Gastrocnemius medialis (tissue), 4 donors: ENCODE results near the gene SLC11A1. TPM values are rescaled to one million over a fixed set of nuclear protein-coding genes. Genes with fewer than 3 reads are reported as not detected.

Source experiments
- ATAC-seq, 2 donors: fragments of 150-250 bp; one replicate each; pipeline ENCODE4 v1.9.1; 2016
- DNase-seq, 2 donors: peaks; one replicate each; pipeline ENCODE4 v3.0.0-alpha.2; 2019
- H3K27ac ChIP-seq, 4 donors: fragments of 200-600 bp; sonication (generic); 1 replicate in 1 of 4; 2 replicates in 3 of 4; pipeline ENCODE4 v1.5.1; 2016 to 2018; ENCODE audit warnings: mild to moderate bottlenecking in 2 of 4, moderate library complexity in 1 of 4
- H3K27me3 ChIP-seq, 3 donors: fragments of 200-600 bp; sonication (generic) in 2 of 3; 1 replicate in 1 of 3; 2 replicates in 2 of 3; pipeline versions ENCODE4 v1.5.1 to v1.6.0; 2016 to 2019; ENCODE audit warnings: mild to moderate bottlenecking in 1 of 3, moderate library complexity in 1 of 3
- H3K36me3 ChIP-seq, 2 donors: fragments of 200-600 bp; sonication (generic) in 1 of 2; one replicate each; pipeline ENCODE4 v1.5.1; 2017 to 2018
- H3K4me1 ChIP-seq, 2 donors: fragments of 200-600 bp; sonication (generic) in 1 of 2; one replicate each; pipeline ENCODE4 v1.5.1; 2016 to 2017; ENCODE audit warnings: mild to moderate bottlenecking in 2 of 2
- H3K4me3 ChIP-seq, 4 donors: fragments of 200-600 bp; sonication (generic) in 3 of 4; 1 replicate in 1 of 4; 2 replicates in 3 of 4; pipeline ENCODE4 v1.5.1; 2016 to 2019; ENCODE audit warnings: mild to moderate bottlenecking in 2 of 4
- H3K9me3 ChIP-seq, 3 donors: fragments of 200-600 bp; sonication (generic) in 2 of 3; 1 replicate in 1 of 3; 2 replicates in 2 of 3; pipeline ENCODE4 v1.5.1; 2016 to 2019
- POLR2A ChIP-seq, 2 donors: fragments of 450-650 bp; IDR thresholded peaks; one replicate each; pipeline ENCODE4 v1.6.1; 2017; ENCODE audit warnings: antibody characterized with exemption in 2 of 2, mild to moderate bottlenecking in 2 of 2, moderate library complexity in 2 of 2
- in situ Hi-C, 4 donors: fragments of 200-750 bp; cut with MboI; loops; one replicate each; pipeline versions ENCODE4 v1.15.0 to v1.8.0; 2017; ENCODE audit warnings: low sequenced_read_pairs in 4 of 4
- intact Hi-C: fragments of 100-400 bp; cut with DNase I; formaldehyde crosslinking; loops from one replicate; pipeline ENCODE4 v1.15.1; 2023; ENCODE audit warnings: low total_unique reads
- total RNA-seq, 4 donors: library from RNA; depleted of rRNA; stranded (reverse); fragments of >200 nt; gene quantifications; one replicate each; pipeline versions ENCODE4 v1.1.0 to v1.2.3, GENCODE V29; 2016
- TF ChIP-seq, protein P1 (sequence below), 5 experiments: fragments of 450-650 bp in 3 of 5; fragments of 200-600 bp in 2 of 5; sonication (generic) in 2 of 5; IDR thresholded peaks in 4 of 5; conservative IDR thresholded peaks in 1 of 5; 1 replicate in 4 of 5; 2 replicates in 1 of 5; pipeline ENCODE4 v1.5.1; 2016 to 2019; ENCODE audit warnings: antibody characterized with exemption in 5 of 5, mild to moderate bottlenecking in 3 of 5, moderate library complexity in 3 of 5

The SLC11A1 gene
- total RNA-seq, 4 donors from 2014 or later = 1.1 to 6.3 (median 4.5) TPM

DNA sequence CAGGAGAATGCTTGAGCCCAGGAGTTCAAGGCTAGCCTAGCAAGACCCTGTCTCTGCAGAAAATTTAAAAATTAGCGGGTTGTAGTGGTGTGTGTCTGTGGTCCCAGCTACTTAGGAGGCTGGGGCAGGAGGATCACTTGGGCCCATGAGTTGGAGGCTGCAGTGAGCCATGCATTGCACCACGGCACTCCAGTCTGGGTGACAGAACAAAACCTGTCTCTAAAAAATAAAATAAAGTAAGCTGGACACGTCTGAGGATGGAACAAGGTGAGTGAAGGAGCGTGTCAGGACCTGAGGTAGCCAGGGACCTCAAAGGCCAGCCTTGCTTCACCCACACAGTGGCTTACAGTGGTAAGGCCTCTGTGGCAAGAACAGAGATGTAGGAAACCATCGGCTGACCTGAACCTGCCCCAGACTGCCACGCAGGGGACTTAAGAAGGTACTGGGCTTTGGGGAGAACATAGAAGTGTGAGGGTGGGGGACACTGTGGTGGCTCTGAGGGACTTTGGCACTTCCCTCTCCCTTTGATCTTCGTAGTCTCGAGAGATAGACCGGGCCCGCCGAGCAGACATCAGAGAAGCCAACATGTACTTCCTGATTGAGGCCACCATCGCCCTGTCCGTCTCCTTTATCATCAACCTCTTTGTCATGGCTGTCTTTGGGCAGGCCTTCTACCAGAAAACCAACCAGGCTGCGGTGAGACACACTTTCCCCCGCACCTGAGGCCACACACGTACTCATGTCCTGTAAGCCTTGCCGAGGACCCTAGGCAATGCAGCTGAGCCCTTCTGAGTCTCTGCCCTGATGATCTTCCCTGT is 7.5 kb downstream of the SLC11A1 start:
- Histone ChIP-seq H3K27me3 (no peaks in the 10 kb centered on the region), H3K9me3 (no peaks in the 10 kb centered on the region), H3K27ac (no peak overlapping the region), H3K4me3 (no peak overlapping the region), H3K36me3 (no peaks in the 10 kb centered on the region), H3K4me1 (no peaks in the 10 kb centered on the region)
- ATAC-seq (no peak), DNase-seq (no peak)
- in situ Hi-C loops = loop anchor here (5.0 to 10.0 kb wide), 3 partner anchors 85 to 115 kb away; partner anchors contain the start of genes AAMP (in 1 of the 4) and PNKD (in 1 of the 4)
- TF ChIP-seq, protein P1, sequence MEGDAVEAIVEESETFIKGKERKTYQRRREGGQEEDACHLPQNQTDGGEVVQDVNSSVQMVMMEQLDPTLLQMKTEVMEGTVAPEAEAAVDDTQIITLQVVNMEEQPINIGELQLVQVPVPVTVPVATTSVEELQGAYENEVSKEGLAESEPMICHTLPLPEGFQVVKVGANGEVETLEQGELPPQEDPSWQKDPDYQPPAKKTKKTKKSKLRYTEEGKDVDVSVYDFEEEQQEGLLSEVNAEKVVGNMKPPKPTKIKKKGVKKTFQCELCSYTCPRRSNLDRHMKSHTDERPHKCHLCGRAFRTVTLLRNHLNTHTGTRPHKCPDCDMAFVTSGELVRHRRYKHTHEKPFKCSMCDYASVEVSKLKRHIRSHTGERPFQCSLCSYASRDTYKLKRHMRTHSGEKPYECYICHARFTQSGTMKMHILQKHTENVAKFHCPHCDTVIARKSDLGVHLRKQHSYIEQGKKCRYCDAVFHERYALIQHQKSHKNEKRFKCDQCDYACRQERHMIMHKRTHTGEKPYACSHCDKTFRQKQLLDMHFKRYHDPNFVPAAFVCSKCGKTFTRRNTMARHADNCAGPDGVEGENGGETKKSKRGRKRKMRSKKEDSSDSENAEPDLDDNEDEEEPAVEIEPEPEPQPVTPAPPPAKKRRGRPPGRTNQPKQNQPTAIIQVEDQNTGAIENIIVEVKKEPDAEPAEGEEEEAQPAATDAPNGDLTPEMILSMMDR (IDR thresholded peaks at IDR 0.05 in 4 of 5, conservative IDR thresholded peaks at IDR 0.05 in 1 of 5) = no peak
- no peak for TF ChIP-seq POLR2A (IDR thresholded peaks at IDR 0.05)
- intact Hi-C loops = loop anchor here (10.0 kb wide), 1 partner anchor 445 kb away; the partner anchor contains the start of gene PRKAG3

DNA sequence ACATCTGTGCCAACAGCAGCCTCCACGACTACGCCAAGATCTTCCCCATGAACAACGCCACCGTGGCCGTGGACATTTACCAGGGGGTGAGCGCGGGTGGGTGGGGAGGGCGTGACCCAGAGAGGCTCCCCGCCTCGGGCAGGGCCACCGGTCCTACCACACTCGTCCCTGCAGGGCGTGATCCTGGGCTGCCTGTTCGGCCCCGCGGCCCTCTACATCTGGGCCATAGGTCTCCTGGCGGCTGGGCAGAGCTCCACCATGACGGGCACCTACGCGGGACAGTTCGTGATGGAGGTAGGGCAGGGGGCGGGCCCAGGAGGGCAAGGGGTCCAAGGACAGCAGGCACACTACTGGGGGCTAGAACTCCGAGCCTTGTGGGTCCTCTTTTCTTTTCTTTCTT is 9.1 kb downstream of the SLC11A1 start:
- Histone ChIP-seq H3K36me3 (no peaks in the 10 kb centered on the region), H3K27me3 (no peaks in the 10 kb centered on the region), H3K4me3 (no peak overlapping the region), H3K9me3 (no peaks in the 10 kb centered on the region), H3K4me1 (no peaks in the 10 kb centered on the region), H3K27ac (no peak overlapping the region)
- TF ChIP-seq, protein P1 (IDR thresholded peaks at IDR 0.05 in 4 of 5, conservative IDR thresholded peaks at IDR 0.05 in 1 of 5) = no peak
- TF ChIP-seq POLR2A (IDR thresholded peaks at IDR 0.05) = no peak
- in situ Hi-C loops = loop anchor here in 1 of 4 donors (10.0 kb wide), 1 partner anchor 116 kb away; the partner anchor contains the start of genes AAMP and PNKD
- ATAC-seq (no peak), DNase-seq (no peak)
- intact Hi-C loops = loop anchor here (10.0 kb wide), 1 partner anchor 444 kb away; the partner anchor contains the start of gene PRKAG3

DNA sequence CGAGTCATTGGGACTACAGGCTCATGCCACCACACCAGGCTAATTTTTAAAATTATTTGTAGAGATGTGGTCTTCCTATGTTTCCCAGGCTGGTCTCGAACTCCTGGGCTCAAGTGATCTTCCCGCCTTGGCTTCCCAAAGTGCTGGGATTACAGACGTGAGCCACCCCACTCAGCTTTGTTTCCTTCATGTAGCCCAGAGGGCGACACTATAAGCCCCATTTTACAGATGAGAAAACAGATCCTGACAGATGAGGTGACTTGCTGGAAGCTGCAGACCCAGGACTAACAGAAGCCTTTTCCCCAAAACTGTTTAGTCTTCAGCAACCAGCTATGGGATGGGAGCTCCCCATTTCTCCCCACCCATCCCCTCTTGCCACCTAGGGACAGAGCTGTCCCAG is 10.4 kb downstream of the SLC11A1 start:
- Histone ChIP-seq H3K27ac (no peak overlapping the region), H3K27me3 (no peaks in the 10 kb centered on the region), H3K4me3 (no peak overlapping the region), H3K4me1 (peaks cover 8 to 11% of the 10 kb centered on the region in 2 donors), H3K36me3 (no peaks in the 10 kb centered on the region), H3K9me3 (no peaks in the 10 kb centered on the region)
- TF ChIP-seq, protein P1 (IDR thresholded peaks at IDR 0.05 in 4 of 5, conservative IDR thresholded peaks at IDR 0.05 in 1 of 5) = no peak
- TF ChIP-seq POLR2A (IDR thresholded peaks at IDR 0.05) = no peak
- intact Hi-C loops = loop anchor here (10.0 kb wide), 1 partner anchor 442 kb away; the partner anchor contains the start of gene PRKAG3
- DNase-seq (no peak), ATAC-seq (no peak)
- in situ Hi-C loops = loop anchor here in 1 of 4 donors (10.0 kb wide), 1 partner anchor 118 kb away; the partner anchor contains the start of genes AAMP and PNKD

DNA sequence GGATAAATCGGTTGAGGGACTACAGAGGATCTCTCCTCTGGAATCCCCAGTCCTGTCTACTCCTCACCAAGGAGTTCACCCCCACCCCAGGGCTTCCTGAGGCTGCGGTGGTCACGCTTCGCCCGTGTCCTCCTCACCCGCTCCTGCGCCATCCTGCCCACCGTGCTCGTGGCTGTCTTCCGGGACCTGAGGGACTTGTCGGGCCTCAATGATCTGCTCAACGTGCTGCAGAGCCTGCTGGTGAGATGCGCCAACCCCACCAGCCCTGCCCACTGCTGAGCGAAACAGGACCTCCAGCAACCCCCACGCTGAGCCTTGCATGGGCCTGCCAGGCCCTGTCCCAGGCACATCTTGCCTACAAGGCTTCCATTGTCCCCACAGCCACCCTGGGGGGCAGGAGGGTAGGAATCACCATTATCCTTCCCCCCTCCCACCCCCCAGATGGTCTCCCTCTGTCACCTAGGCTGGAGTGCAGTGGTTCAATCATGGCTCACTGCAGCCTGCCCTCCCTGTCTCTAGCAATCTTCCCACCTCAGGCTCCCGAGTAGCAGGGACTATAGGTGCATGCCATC is 10.9 kb downstream of the SLC11A1 start:
- TF ChIP-seq, protein P1 (IDR thresholded peaks at IDR 0.05 in 4 of 5, conservative IDR thresholded peaks at IDR 0.05 in 1 of 5) = no peak
- no peak for TF ChIP-seq POLR2A (IDR thresholded peaks at IDR 0.05)
- Histone ChIP-seq H3K9me3 (no peaks in the 10 kb centered on the region), H3K27ac (no peak overlapping the region), H3K4me1 (peaks cover 13 to 16% of the 10 kb centered on the region in 2 donors), H3K36me3 (no peaks in the 10 kb centered on the region), H3K4me3 (no peak overlapping the region), H3K27me3 (no peaks in the 10 kb centered on the region)
- no peak for ATAC-seq
- no peak for DNase-seq
- in situ Hi-C loops = loop anchor here in 1 of 4 donors (10.0 kb wide), 1 partner anchor 118 kb away; the partner anchor contains the start of genes AAMP and PNKD
- intact Hi-C loops = loop anchor here (10.0 kb wide), 1 partner anchor 442 kb away; the partner anchor contains the start of gene PRKAG3
